Adipocyte (in vitro differentiated cells): ENCODE data around the gene THAP8.
"Not testable (repeated sequence)": the region's sequence is repeated elsewhere in the genome, so short reads cannot be mapped to it uniquely, and the experiment has no call there.

Experiments used
- DNase-seq: peaks from one replicate; pipeline ENCODE4 v3.0.0-alpha.2; 2015; ENCODE audit warnings: low read depth
- H3K27me3 ChIP-seq: replicated peaks from 2 replicates; pipeline ENCODE4 v1.7.0; 2013; ENCODE audit warnings: mild to moderate bottlenecking, low read length, moderate library complexity; ENCODE audit not compliant: control insufficient read depth, insufficient read depth
- H3K36me3 ChIP-seq: 2 replicates; pipeline ENCODE4 v1.7.0; 2013; ENCODE audit warnings: low read length, mild to moderate bottlenecking, moderate library complexity; ENCODE audit not compliant: control insufficient read depth, insufficient read depth, severe bottlenecking
- H3K4me1 ChIP-seq: 2 replicates; pipeline ENCODE4 v1.7.0; 2013; ENCODE audit warnings: mild to moderate bottlenecking, low read length, moderate library complexity; ENCODE audit not compliant: control insufficient read depth, insufficient read depth
- H3K4me3 ChIP-seq: 2 replicates; pipeline ENCODE4 v1.7.0; 2013; ENCODE audit warnings: mild to moderate bottlenecking, low read length, moderate library complexity
- H3K9ac ChIP-seq: 2 replicates; pipeline ENCODE4 v1.7.0; 2013; ENCODE audit warnings: mild to moderate bottlenecking, low read length, moderate library complexity
- H3K9me3 ChIP-seq: 2 replicates; pipeline ENCODE4 v1.7.0; 2013; ENCODE audit warnings: mild to moderate bottlenecking, low read length, moderate library complexity; ENCODE audit not compliant: control insufficient read depth

The THAP8 gene

GRCh38 chr19:36046443-36047050 is 7.5 kb downstream of the THAP8 start:
- Histone ChIP-seq H3K9ac (peak overlapping the region; percentile 42), H3K27me3 (no peaks in the 10 kb centered on the region), H3K4me1 (peaks cover 45% of the 10 kb centered on the region), H3K36me3 (no peaks in the 10 kb centered on the region), H3K9me3 (no peaks in the 10 kb centered on the region), H3K4me3 (peak overlapping the region; percentile 14)
- peak; percentile 27 for DNase-seq

- Histone ChIP-seq H3K9me3 (no peaks in the 10 kb centered on the region), H3K4me1 (peaks cover 49% of the 10 kb centered on the region), H3K36me3 (peaks cover 3% of the 10 kb centered on the region), H3K27me3 (no peaks in the 10 kb centered on the region), H3K9ac (peak overlapping the region; percentile 22), H3K4me3 (no peak overlapping the region)
- no peak for DNase-seq
Measured at GRCh38 chr19:36043952-36044351, 10.1 kb downstream of the THAP8 start.

GRCh38 chr19:36041831-36042230 is 12.3 kb downstream of the THAP8 start:
- peak; percentile 94 for DNase-seq
- peaks cover 35% of the 10 kb centered on the region for H3K4me1 ChIP-seq
- H3K36me3 ChIP-seq = peaks cover 9% of the 10 kb centered on the region
- peak overlapping the region; percentile 15 for H3K4me3 ChIP-seq
- no peaks in the 10 kb centered on the region for H3K27me3 ChIP-seq
- H3K9me3 ChIP-seq = no peaks in the 10 kb centered on the region
- peak overlapping the region; percentile 58 for H3K9ac ChIP-seq

GRCh38 chr19:36041092-36041491 is 13.0 kb downstream of the THAP8 start:
- Histone ChIP-seq H3K4me3 (peak overlapping the region; percentile 15), H3K4me1 (peaks cover 28% of the 10 kb centered on the region), H3K9ac (peak overlapping the region; percentile 58)
- DNase-seq, H3K9me3 ChIP-seq, H3K27me3 ChIP-seq, H3K36me3 ChIP-seq: not testable (repeated sequence)

GRCh38 chr19:36040495-36040894 is 13.6 kb downstream of the THAP8 start:
- peaks cover 22% of the 10 kb centered on the region for H3K4me1 ChIP-seq
- DNase-seq = no peak
- peaks cover 10% of the 10 kb centered on the region for H3K36me3 ChIP-seq
- H3K9ac ChIP-seq = no peak overlapping the region
- H3K4me3 ChIP-seq = no peak overlapping the region
- H3K27me3 ChIP-seq = no peaks in the 10 kb centered on the region
- H3K9me3 ChIP-seq = no peaks in the 10 kb centered on the region

- Histone ChIP-seq H3K9ac (peak within 1 kb of the TSS; percentile 88), H3K36me3 (peaks cover 12% of the 10 kb centered on the region), H3K4me3 (peak within 1 kb of the TSS; percentile 77), H3K9me3 (no peaks in the 10 kb centered on the region), H3K27me3 (no peaks in the 10 kb centered on the region), H3K4me1 (peaks cover 27% of the 10 kb centered on the region)
- peak; percentile 90 for DNase-seq
Measured at GRCh38 chr19:36032251-36033104, 21.6 kb downstream of the THAP8 start, which contains the start of gene CLIP3. TSS of gene CLIP3 (minus strand) at chr19:36032873. CDS start at chr19:36032357, 516 bp downstream.

GRCh38 chr19:36031308-36031707 is 22.8 kb downstream of the THAP8 start:
- H3K9me3 ChIP-seq = no peaks in the 10 kb centered on the region
- H3K27me3 ChIP-seq = no peaks in the 10 kb centered on the region
- peak overlapping the region; percentile 88 for H3K9ac ChIP-seq
- peak overlapping the region; percentile 77 for H3K4me3 ChIP-seq
- peaks cover 24% of the 10 kb centered on the region for H3K36me3 ChIP-seq
- no peak for DNase-seq
- H3K4me1 ChIP-seq = peaks cover 27% of the 10 kb centered on the region

- Histone ChIP-seq H3K27me3 (no peaks in the 10 kb centered on the region), H3K4me1 (peaks cover 27% of the 10 kb centered on the region), H3K9ac (peak overlapping the region; percentile 50), H3K9me3 (no peaks in the 10 kb centered on the region), H3K36me3 (peaks cover 30% of the 10 kb centered on the region), H3K4me3 (no peak overlapping the region)
- peak; percentile 25 for DNase-seq
Measured at GRCh38 chr19:36030264-36031148, 23.6 kb downstream of the THAP8 start.

- Histone ChIP-seq H3K9ac (no peak overlapping the region), H3K36me3 (peaks cover 41% of the 10 kb centered on the region), H3K4me3 (no peak overlapping the region), H3K4me1 (peaks cover 27% of the 10 kb centered on the region), H3K27me3 (no peaks in the 10 kb centered on the region), H3K9me3 (no peaks in the 10 kb centered on the region)
- DNase-seq = no peak
Measured at GRCh38 chr19:36028313-36029041, 25.6 kb downstream of the THAP8 start.

- Histone ChIP-seq H3K36me3 (peaks cover 47% of the 10 kb centered on the region), H3K9me3 (no peaks in the 10 kb centered on the region), H3K4me1 (peaks cover 23% of the 10 kb centered on the region), H3K27me3 (no peaks in the 10 kb centered on the region), H3K9ac (no peak overlapping the region), H3K4me3 (no peak overlapping the region)
- no peak for DNase-seq
Measured at GRCh38 chr19:36027696-36028095, 26.4 kb downstream of the THAP8 start.
